ENCODE measurements around the gene CFAP43. TPM values are rescaled to one million over a fixed set of nuclear protein-coding genes. Genes with fewer than 3 reads are reported as not detected.

The CFAP43 gene
- total and polyA plus RNA-seq, 2 of the 8 experiments (the other 6 are each of a cell fraction or from before 2014, with no cell fraction given): 0.11 to 0.27 TPM

GRCh38 chr10:104089621-104090020 lies 142.5 kb downstream of the CFAP43 start (continued):
- no peak for TF ChIP-seq CHD7 (IDR thresholded peaks at IDR 0.05; ENCODE audit: insufficient replicate concordance, low read length)
- TF ChIP-seq CREB1 (IDR thresholded peaks at IDR 0.05): no peak
- TF ChIP-seq HDAC2 (IDR thresholded peaks at IDR 0.05; ENCODE audit: borderline replicate concordance in 1 of 2, low read depth in 2 of 2, low read length in 2 of 2): no peak
- no peak for TF ChIP-seq SIRT6 (IDR thresholded peaks at IDR 0.05; ENCODE audit: low read length)
- TF ChIP-seq YY1 (IDR thresholded peaks at IDR 0.05; ENCODE audit: low read depth, low read length): no peak
- no peak for TF ChIP-seq CTCF (IDR thresholded peaks at IDR 0.05; ENCODE audit: control extremely low read depth in 1 of 3, insufficient read depth in 1 of 3, low read depth in 1 of 3, low read length in 3 of 3)
- TF ChIP-seq SUZ12 (IDR thresholded peaks at IDR 0.05; ENCODE audit: low read length): no peak
- no peak for TF ChIP-seq CHD1 (IDR thresholded peaks at IDR 0.05; ENCODE audit: low read depth, low read length)
- no peak for TF ChIP-seq CTBP2 (IDR thresholded peaks at IDR 0.05; ENCODE audit: borderline replicate concordance, insufficient read depth, insufficient read length, low read length)

All from H1 (cell line).